GM12878 (cell line): ENCODE data around the gene MCF2L2. TPM values are rescaled to one million over a fixed set of nuclear protein-coding genes. Genes with fewer than 3 reads are reported as not detected.

Experiments used
- ATAC-seq: fragments of 200-7000 bp; cut with Tn5 transposase; 3 replicates; pipeline ENCODE4 v1.9.1; 2020; ENCODE audit warnings: mild to moderate bottlenecking, moderate library complexity
- BruUV-seq: library from RNA; stranded (reverse); fragments of 400-500 nt; replicated peaks from 2 replicates; lab custom pipeline; 2021; lab: Mats Ljungman, UMichigan
- CTCF ChIA-PET: fragments of 300-600 bp; sonication (Branson Sonifier 250); formaldehyde crosslinking; extraction: SDS; loops from one replicate; lab custom pipeline; 2021; ENCODE audit warnings: inconsistent platforms; lab: Yijun Ruan, JAX
- POLR2A ChIA-PET: fragments of 350-600 bp; formaldehyde crosslinking; extraction: SDS; loops from one replicate; lab custom pipeline; 2021; ENCODE audit warnings: inconsistent platforms; lab: Charles Lee
- RAD21 ChIA-PET: fragments of 300-600 bp; sonication (Branson Sonifier 250); formaldehyde crosslinking; loops from one replicate; lab custom pipeline; 2023; ENCODE audit warnings: antibody characterized with exemption; ENCODE audit not compliant: unreplicated experiment; lab: Charles Lee
- SMC1A ChIA-PET: fragments of 300-600 bp; sonication (Branson Sonifier 250); formaldehyde crosslinking; loops from one replicate; lab custom pipeline; 2023; ENCODE audit not compliant: unreplicated experiment, uncharacterized antibody; lab: Charles Lee
- DNase-seq: peaks from one replicate; pipeline ENCODE4 v3.0.0-alpha.2; 2011; ENCODE audit warnings: low read depth, low spot score
- FAIRE-seq: peaks from 3 replicates; lab custom pipeline; 2011; peaks lifted over from hg19 to GRCh38; lab: Jason Lieb, UNC
- H2AFZ ChIP-seq: 2 replicates; pipeline ENCODE4 v1.6.0; 2011; ENCODE audit warnings: low read depth, low read length, control low read depth; ENCODE audit not compliant: control insufficient read depth
- H3K27ac ChIP-seq: 2 replicates; pipeline ENCODE4 v1.5.1; 2011; ENCODE audit warnings: control low read depth; ENCODE audit not compliant: control insufficient read depth, insufficient read depth
- H3K27me3 ChIP-seq, 2 experiments: replicated peaks in 1 of 2; 2 replicates each; pipeline versions ENCODE4 v1.6.0 to v1.6.1; 2011; ENCODE audit warnings: low read length in 1 of 2; ENCODE audit not compliant: control insufficient read depth in 2 of 2, insufficient read depth in 2 of 2
- H3K36me3 ChIP-seq, 2 experiments: 2 replicates each; pipeline ENCODE4 v1.5.1; 2011; ENCODE audit warnings: low read length in 1 of 2; ENCODE audit not compliant: control insufficient read depth in 2 of 2, insufficient read depth in 2 of 2
- H3K4me1 ChIP-seq: 2 replicates; pipeline ENCODE4 v1.6.1; 2011; ENCODE audit warnings: mild to moderate bottlenecking, low read length, moderate library complexity, mixed read lengths; ENCODE audit not compliant: control insufficient read depth, insufficient read depth
- H3K4me2 ChIP-seq: 2 replicates; pipeline ENCODE4 v1.6.0; 2011; ENCODE audit warnings: control low read depth; ENCODE audit not compliant: control insufficient read depth, insufficient read depth
- H3K4me3 ChIP-seq: fragments of 200-600 bp; sonication (generic); 2 replicates; pipeline ENCODE4 v1.5.1; 2016
- H3K79me2 ChIP-seq: 2 replicates; pipeline ENCODE4 v1.6.0; 2011; ENCODE audit warnings: low read length; ENCODE audit not compliant: control insufficient read depth, insufficient read depth
- H3K9ac ChIP-seq: 2 replicates; pipeline ENCODE4 v1.8.0; 2011; ENCODE audit warnings: low read length, control low read depth, mixed read lengths; ENCODE audit not compliant: control insufficient read depth, insufficient read depth
- H3K9me3 ChIP-seq: replicated peaks from 3 replicates; pipeline ENCODE4 v1.5.1; 2011; ENCODE audit warnings: mild to moderate bottlenecking, low read length; ENCODE audit not compliant: control insufficient read depth, insufficient read depth
- H4K20me1 ChIP-seq: 2 replicates; pipeline ENCODE4 v1.6.0; 2011; ENCODE audit not compliant: control insufficient read depth, insufficient read depth
- EZH2 ChIP-seq: IDR thresholded peaks from 2 replicates; pipeline ENCODE4 v1.6.1; 2012; ENCODE audit warnings: low read depth, mild to moderate bottlenecking, control low read depth, inconsistent platforms, low read length, borderline replicate concordance; ENCODE audit not compliant: control insufficient read depth
- FOS ChIP-seq: IDR thresholded peaks from 3 replicates; pipeline ENCODE4 v1.6.1; 2011; ENCODE audit warnings: borderline replicate concordance; ENCODE audit not compliant: insufficient read length; ENCODE audit errors: extremely low read depth
- RUNX3 ChIP-seq: IDR thresholded peaks from 2 replicates; pipeline ENCODE4 v1.6.1; 2012; ENCODE audit warnings: low read length, inconsistent platforms
- TCF7 ChIP-seq: IDR thresholded peaks from 2 replicates; pipeline ENCODE4 v1.6.1; 2014; ENCODE audit warnings: antibody characterized with exemption, borderline replicate concordance
- WGBS: methylation state at CpG from one replicate; pipeline ENCODE4 v1.1.6; 2016; ENCODE audit warnings: low lambda C conversion rate; ENCODE audit not compliant: insufficient replicate concordance, insufficient coverage; ENCODE audit errors: missing lambda C conversion rate; 5-methylcytosine and 5-hydroxymethylcytosine counted together
- in situ Hi-C: fragments of 300-500 bp; cut with MboI; formaldehyde crosslinking; loops from 9 replicates; pipeline ENCODE4 v1.14.3; 2018; ENCODE audit warnings: mixed read lengths
- intact Hi-C: fragments of 100-400 bp; cut with micrococcal nuclease; formaldehyde crosslinking; loops from one replicate; pipeline ENCODE4 v1.14.2; 2022; ENCODE audit not compliant: unreplicated experiment
- polyA plus RNA-seq, 11 experiments: library from polyadenylated mRNA; depleted of rRNA in 4 of 11; unstranded in 6 of 11; stranded (reverse) in 5 of 11; fragments of >200 nt; fragmentation: Nextera tagmentation in 4 of 11; fragmentation: Illumina TruSeq in 1 of 11; extraction: Ambion mirVana in 4 of 11; extraction: Trizol in 1 of 11; gene quantifications; 1 replicate in 1 of 11; 2 replicates in 10 of 11; pipeline versions ENCODE4 v1.2.1 to v1.2.3, GENCODE V29; 2011 to 2016; ENCODE audit warnings: inconsistent platforms in 2 of 11, missing spikeins in 2 of 11, low read depth in 1 of 11
- total RNA-seq, 4 experiments: library from RNA; depleted of rRNA in 3 of 4; stranded (reverse); fragments of >200 nt in 3 of 4; fragmentation: Illumina TruSeq in 1 of 4; extraction: Trizol in 1 of 4; gene quantifications; 2 replicates each; pipeline versions ENCODE4 v1.2.1 to v1.2.3, GENCODE V29; 2013 to 2021
- TF ChIP-seq, protein P1 (sequence below), 3 experiments: IDR thresholded peaks in 2 of 3; conservative IDR thresholded peaks in 1 of 3; 2 replicates each; pipeline ENCODE4 v1.5.1; 2011; ENCODE audit warnings: low read depth in 3 of 3, low read length in 3 of 3, mild to moderate bottlenecking in 3 of 3, control low read depth in 2 of 3, moderate library complexity in 2 of 3, inconsistent platforms in 1 of 3, mixed read lengths in 1 of 3; ENCODE audit not compliant: control insufficient read depth in 2 of 3, insufficient read depth in 1 of 3; ENCODE audit errors: extremely low read depth in 1 of 3

Gene MCF2L2
- total and polyA plus RNA-seq, 10 of the 15 experiments (the other 5 are each of a cell fraction or from before 2014, with no cell fraction given): 0.37 to 2.8 (median 1.4) TPM

DNA sequence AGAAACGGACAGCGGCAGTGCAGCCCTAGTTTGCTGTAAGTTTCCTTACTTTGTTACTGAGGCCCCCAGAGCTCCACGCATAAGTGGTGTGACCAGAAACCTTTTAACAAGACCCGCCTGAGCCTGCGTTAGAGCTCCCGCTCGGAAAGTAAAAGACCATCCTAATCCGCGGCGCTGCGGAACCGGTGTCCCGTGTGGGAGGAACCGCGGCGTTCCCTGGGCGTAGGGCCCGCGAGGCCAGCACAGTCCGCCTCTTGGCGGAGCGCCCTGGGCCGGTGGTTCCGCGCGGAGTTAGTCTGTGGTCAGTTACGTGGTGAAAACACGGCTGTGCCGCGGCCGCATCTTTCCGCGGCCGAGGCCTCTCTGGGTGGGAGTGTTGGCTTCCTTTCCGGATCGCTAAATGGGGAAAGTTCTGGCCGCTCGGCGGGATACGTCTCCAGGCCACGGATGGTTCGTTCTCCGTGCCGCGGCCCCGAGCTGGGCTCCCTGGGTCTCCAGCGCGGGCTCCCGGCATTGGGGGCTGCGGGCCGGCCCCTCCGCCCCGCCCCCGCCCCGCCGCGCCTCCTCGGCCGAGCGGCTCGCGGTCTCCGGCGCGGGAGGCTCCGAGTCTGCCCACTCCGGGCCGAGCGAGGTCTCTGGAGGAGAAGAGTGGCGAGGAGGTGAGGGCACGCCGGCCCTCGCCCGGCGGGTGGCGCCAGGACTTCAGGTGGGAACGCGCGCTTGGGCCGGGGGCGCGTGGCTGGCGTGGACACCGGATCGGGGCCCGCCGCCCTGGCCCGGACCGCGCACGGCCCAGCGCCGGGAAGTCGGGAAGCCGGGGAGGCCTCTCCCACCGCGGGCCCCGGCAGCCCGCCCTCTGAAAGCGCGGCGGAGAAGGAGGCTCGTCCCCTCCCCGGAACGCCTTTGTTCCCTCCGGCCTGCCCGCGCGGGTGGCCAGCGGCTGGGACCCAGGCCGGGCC lies 174.6 kb downstream of the MCF2L2 start:
- no peaks in the 10 kb centered on the region for H3K36me3 ChIP-seq
- no TSS peak for BruUV-seq
- CTCF ChIA-PET: interaction anchor here (0.8 to 4.3 kb wide), 4 partner anchors 13 to 128 kb away, joined by 3 to 19 read pairs (median 4); no protein-coding TSS in a partner anchor

More for the DNA sequence above, 174.6 kb downstream of the MCF2L2 start:
- intact Hi-C loops (no loop called here), in situ Hi-C loops (no loop called here)
- FAIRE-seq (no peak), ATAC-seq (peak; percentile 65), DNase-seq (no peak)
- no peak overlapping the region for H3K9ac ChIP-seq
- ChIA-PET POLR2A (no interaction called here), SMC1A (interaction anchor here (0.6 to 1.2 kb wide), 4 partner anchors 12 to 69 kb away, joined by 3 to 4 read pairs (median 3); no protein-coding TSS in a partner anchor), RAD21 (interaction anchor here (0.6 to 2.1 kb wide), 6 partner anchors 32 to 1998 kb away, joined by 3 to 9 read pairs (median 4); no protein-coding TSS in a partner anchor)
- 0 out of 2 replicates have a peak overlapping the region, but pooled peaks have one; percentile 17 for H2AFZ ChIP-seq
- no peaks in the 10 kb centered on the region for H3K4me1 ChIP-seq
- no peaks in the 10 kb centered on the region for H3K9me3 ChIP-seq
- peak overlapping the region; percentile 83 for H3K4me2 ChIP-seq
- H3K79me2 ChIP-seq: no peaks in the 10 kb centered on the region
- no peak overlapping the region for H3K27ac ChIP-seq
- WGBS: 1% methylated on average over 64 of the region's 111 CpGs
- 0 out of 2 replicates have a peak, but pooled peaks cover 2% of the 10 kb centered on the region for H4K20me1 ChIP-seq
- TF ChIP-seq EZH2: 0 out of 2 replicates have a peak, but pooled peaks have one; percentile 84
- no peak for TF ChIP-seq TCF7
- TF ChIP-seq RUNX3: 0 out of 2 replicates have a peak, but pooled peaks have one; percentile 21
- no peak for TF ChIP-seq FOS
- TF ChIP-seq, protein P1, sequence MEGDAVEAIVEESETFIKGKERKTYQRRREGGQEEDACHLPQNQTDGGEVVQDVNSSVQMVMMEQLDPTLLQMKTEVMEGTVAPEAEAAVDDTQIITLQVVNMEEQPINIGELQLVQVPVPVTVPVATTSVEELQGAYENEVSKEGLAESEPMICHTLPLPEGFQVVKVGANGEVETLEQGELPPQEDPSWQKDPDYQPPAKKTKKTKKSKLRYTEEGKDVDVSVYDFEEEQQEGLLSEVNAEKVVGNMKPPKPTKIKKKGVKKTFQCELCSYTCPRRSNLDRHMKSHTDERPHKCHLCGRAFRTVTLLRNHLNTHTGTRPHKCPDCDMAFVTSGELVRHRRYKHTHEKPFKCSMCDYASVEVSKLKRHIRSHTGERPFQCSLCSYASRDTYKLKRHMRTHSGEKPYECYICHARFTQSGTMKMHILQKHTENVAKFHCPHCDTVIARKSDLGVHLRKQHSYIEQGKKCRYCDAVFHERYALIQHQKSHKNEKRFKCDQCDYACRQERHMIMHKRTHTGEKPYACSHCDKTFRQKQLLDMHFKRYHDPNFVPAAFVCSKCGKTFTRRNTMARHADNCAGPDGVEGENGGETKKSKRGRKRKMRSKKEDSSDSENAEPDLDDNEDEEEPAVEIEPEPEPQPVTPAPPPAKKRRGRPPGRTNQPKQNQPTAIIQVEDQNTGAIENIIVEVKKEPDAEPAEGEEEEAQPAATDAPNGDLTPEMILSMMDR (IDR thresholded peaks at IDR 0.05 in 2 of 3, conservative IDR thresholded peaks at IDR 0.05 in 1 of 3; ENCODE audit: control insufficient read depth in 2 of 3, extremely low read depth in 1 of 3, insufficient read depth in 1 of 3, low read depth in 3 of 3, low read length in 3 of 3): peak in 1 of 3 experiments; percentile 21; a peak in 1 of 6 replicates
- peaks cover 9 to 21% of the 10 kb centered on the region in 2 experiments for H3K27me3 ChIP-seq
- H3K4me3 ChIP-seq: peak overlapping the region; percentile 53
